Measurements from ENCODE around the gene CCNL2. TPM values are rescaled to one million over a fixed set of nuclear protein-coding genes. Genes with fewer than 3 reads are reported as not detected.
A peak's percentile ranks its signal among the peaks of the same experiment; 100 is the strongest.

Gene CCNL2
- total RNA-seq, 2 experiments from 2014 or later = 274 to 281 TPM

DNA sequence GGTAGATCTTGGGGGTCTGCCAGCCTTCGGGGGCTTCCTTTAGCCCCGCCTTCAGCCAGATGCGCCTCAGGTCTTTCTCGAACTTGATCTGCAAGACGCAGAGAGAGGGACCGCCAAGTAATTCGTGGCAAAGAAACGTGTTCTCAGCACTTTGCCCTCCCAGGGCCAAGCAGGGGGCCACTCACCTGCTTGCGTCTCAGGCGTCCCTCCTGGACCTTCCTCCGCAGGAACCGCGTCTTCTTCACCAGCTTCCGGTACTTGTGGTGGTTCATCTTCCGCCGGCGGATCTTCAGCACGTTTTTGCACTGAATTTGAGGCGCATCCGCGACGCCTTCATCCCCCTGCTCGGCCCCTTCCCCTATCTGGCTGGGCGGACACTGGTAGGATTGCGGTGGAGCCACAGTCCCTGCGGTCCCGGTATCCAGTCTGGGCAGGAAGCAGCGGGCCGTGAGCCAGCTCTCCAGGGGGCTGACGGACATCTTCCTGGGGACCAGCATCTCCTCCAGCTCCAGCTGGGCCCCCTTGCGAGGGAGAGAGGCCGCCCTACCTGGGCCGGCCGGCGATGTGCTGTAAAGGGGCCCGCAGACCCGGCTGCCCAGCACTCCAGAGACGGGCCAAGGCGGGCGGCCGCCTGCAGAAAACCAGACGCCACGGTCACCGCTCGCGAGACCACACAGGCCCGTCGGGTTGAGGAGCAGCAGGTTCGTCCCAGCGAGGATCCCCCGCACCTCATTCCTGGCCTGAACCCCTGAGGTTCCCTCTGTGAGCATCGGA is 25.1 kb downstream of the CCNL2 start:
- intact Hi-C loops (cut with DNase I, micrococcal nuclease) = loop anchor here (2.0 to 10.0 kb wide), 5 partner anchors 25 to 99 kb away; partner anchors contain the start of genes ACAP3 (in 1 of the 2), CCNL2 (in 1 of the 2), MRPL20 (in 1 of the 2) and PUSL1 (in 1 of the 2)
- H3K4me1 Mint-ChIP-seq (ENCODE audit: low read depth) = peaks cover 40% of the 10 kb centered on the region
- H3K27ac Mint-ChIP-seq = peak overlapping the region; percentile 91
- H3K27me3 Mint-ChIP-seq = no peaks in the 10 kb centered on the region
- H3K4me3 ChIP-seq (ENCODE audit: low read length) = peak overlapping the region; percentile 84
- H3K9me3 Mint-ChIP-seq = no peaks in the 10 kb centered on the region
- H3K4me1 ChIP-seq (ENCODE audit: insufficient read depth, low read length) = peaks cover 54% of the 10 kb centered on the region
- no peaks in the 10 kb centered on the region for H3K9me3 ChIP-seq (ENCODE audit: control insufficient read depth in 1 of 2, insufficient read depth in 1 of 2, low read length in 2 of 2)
- CTCF ChIA-PET = interaction anchor here (1.6 kb wide), 1 partner anchor 33 kb away, joined by 7 read pairs; the partner anchor contains the start of gene MRPL20
- peak overlapping the region; percentile 87 to 89 for H3K27ac ChIP-seq (ENCODE audit: low read depth in 1 of 2, low read length in 2 of 2)
- ATAC-seq (ENCODE audit: poor library complexity) (no peak), DNase-seq (peak in 1 of 14 experiments; percentile 48)
- TF ChIP-seq, protein P1, sequence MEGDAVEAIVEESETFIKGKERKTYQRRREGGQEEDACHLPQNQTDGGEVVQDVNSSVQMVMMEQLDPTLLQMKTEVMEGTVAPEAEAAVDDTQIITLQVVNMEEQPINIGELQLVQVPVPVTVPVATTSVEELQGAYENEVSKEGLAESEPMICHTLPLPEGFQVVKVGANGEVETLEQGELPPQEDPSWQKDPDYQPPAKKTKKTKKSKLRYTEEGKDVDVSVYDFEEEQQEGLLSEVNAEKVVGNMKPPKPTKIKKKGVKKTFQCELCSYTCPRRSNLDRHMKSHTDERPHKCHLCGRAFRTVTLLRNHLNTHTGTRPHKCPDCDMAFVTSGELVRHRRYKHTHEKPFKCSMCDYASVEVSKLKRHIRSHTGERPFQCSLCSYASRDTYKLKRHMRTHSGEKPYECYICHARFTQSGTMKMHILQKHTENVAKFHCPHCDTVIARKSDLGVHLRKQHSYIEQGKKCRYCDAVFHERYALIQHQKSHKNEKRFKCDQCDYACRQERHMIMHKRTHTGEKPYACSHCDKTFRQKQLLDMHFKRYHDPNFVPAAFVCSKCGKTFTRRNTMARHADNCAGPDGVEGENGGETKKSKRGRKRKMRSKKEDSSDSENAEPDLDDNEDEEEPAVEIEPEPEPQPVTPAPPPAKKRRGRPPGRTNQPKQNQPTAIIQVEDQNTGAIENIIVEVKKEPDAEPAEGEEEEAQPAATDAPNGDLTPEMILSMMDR (IDR thresholded peaks at IDR 0.05) = no peak
- peaks cover 4% of the 10 kb centered on the region for H3K36me3 ChIP-seq (ENCODE audit: insufficient read depth, low read length)
- POLR2A ChIA-PET = interaction anchor here (0.6 to 4.1 kb wide), 5 partner anchors 25 to 790 kb away, joined by 4 to 80 read pairs (median 23); partner anchors contain the start of genes CCNL2 and MRPL20
- H3K27me3 ChIP-seq (ENCODE audit: control insufficient read depth in 1 of 2, insufficient read depth in 2 of 2, low read length in 2 of 2) = no peaks in the 10 kb centered on the region
- H3K4me3 Mint-ChIP-seq = peak overlapping the region; percentile 88
- H3K36me3 Mint-ChIP-seq (ENCODE audit: low read depth) = peaks cover 10% of the 10 kb centered on the region

DNA sequence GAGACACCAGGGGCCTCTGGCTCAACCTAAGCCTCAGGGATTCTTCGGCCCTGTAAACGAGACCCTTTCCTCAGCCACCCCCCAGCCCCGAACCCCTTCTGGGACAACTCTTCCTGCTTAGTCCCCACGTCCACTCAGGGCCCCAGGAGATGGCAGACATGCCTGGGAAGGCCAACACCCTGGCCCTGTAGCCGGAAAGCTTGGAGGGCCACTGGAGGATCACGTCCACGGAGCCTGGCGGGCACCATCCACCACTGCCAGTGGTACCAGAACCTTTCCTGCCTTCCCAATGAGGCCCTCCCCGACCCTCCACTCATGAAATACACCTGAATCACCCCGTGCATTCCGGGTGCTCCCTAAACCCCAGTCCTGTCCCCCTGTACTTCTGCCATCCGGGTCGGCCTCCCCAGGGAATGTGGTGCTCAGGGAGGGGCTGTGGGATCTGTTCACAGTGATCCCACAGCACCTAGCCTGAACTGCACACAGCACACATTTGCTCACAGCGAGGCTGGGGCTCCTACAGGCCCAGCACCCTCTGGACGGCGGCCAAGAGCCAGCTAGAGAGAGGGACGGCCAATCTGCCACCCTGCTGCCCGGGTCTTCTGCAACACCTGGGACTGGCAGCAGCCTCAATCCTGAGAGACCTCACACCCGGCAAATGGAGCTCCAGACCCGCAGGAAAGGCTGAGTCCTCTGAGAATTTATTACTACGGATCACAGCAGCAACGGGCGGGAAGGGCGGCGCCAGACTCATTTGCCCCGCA is 25.9 kb downstream of the CCNL2 start:
- H3K4me3 ChIP-seq (ENCODE audit: low read length) = no peak overlapping the region
- no peak overlapping the region for H3K27ac ChIP-seq (ENCODE audit: low read depth in 1 of 2, low read length in 2 of 2)
- peak overlapping the region; percentile 91 for H3K27ac Mint-ChIP-seq
- peaks cover 41% of the 10 kb centered on the region for H3K4me1 Mint-ChIP-seq (ENCODE audit: low read depth)
- ChIA-PET POLR2A (interaction anchor here (2.3 to 4.1 kb wide), 3 partner anchors 19 to 27 kb away, joined by 11 to 23 read pairs (median 12); partner anchors contain the start of gene CCNL2), CTCF (interaction anchor here (0.8 kb wide), 1 partner anchor 25 kb away, joined by 3 read pairs; no protein-coding TSS in a partner anchor)
- no peaks in the 10 kb centered on the region for H3K9me3 Mint-ChIP-seq
- H3K36me3 Mint-ChIP-seq (ENCODE audit: low read depth) = peaks cover 10% of the 10 kb centered on the region
- TF ChIP-seq, protein P1 (IDR thresholded peaks at IDR 0.05) = no peak
- H3K27me3 ChIP-seq (ENCODE audit: control insufficient read depth in 1 of 2, insufficient read depth in 2 of 2, low read length in 2 of 2) = no peaks in the 10 kb centered on the region
- intact Hi-C loops (cut with DNase I, micrococcal nuclease) = loop anchor here (2.0 to 10.0 kb wide), 2 partner anchors 68 kb away; partner anchors contain the start of genes ACAP3 (in 1 of the 2) and PUSL1 (in 1 of the 2)
- H3K36me3 ChIP-seq (ENCODE audit: insufficient read depth, low read length) = peaks cover 4% of the 10 kb centered on the region
- peaks cover 54% of the 10 kb centered on the region for H3K4me1 ChIP-seq (ENCODE audit: insufficient read depth, low read length)
- no peak for ATAC-seq (ENCODE audit: poor library complexity)
- H3K9me3 ChIP-seq (ENCODE audit: control insufficient read depth in 1 of 2, insufficient read depth in 1 of 2, low read length in 2 of 2) = no peaks in the 10 kb centered on the region
- DNase-seq = peak in 1 of 14 experiments; percentile 41
- H3K27me3 Mint-ChIP-seq = no peaks in the 10 kb centered on the region
- H3K4me3 Mint-ChIP-seq = peak overlapping the region; percentile 88

All from CD4-positive, alpha-beta T cell (primary cell).